ENCODE measurements around the gene SLC30A10.

Gene SLC30A10

GRCh38 chr1:219927956-219928790 lies at the start of gene SLC30A10:
TSS of gene SLC30A10 (minus strand) at chr1:219928557. CDS start at chr1:219928440, 117 bp downstream.
- H3F3A ChIP-seq (ENCODE audit: low read depth): no peaks in the 10 kb centered on the region
- H4K20me1 ChIP-seq (ENCODE audit: insufficient read depth, low read length, poor library complexity, severe bottlenecking): no peaks in the 10 kb centered on the region
- no peaks in the 10 kb centered on the region for H3K79me2 ChIP-seq (ENCODE audit: insufficient read depth, low read length)
- H3K9ac ChIP-seq (ENCODE audit: low read depth, low read length, poor library complexity, severe bottlenecking): no peak within 1 kb of the TSS
- no peaks in the 10 kb centered on the region for H3K4me1 ChIP-seq (ENCODE audit: insufficient read depth, low read length, poor library complexity, severe bottlenecking)
- no peak within 1 kb of the TSS for H3K4me3 ChIP-seq (ENCODE audit: low read length, poor library complexity, severe bottlenecking)
- H3K36me3 ChIP-seq (ENCODE audit: insufficient read depth, low read length): no peaks in the 10 kb centered on the region
- no peak within 1 kb of the TSS for H3K4me2 ChIP-seq (ENCODE audit: low read depth, low read length, poor library complexity, severe bottlenecking)
- no peaks in the 10 kb centered on the region for H3K27me3 ChIP-seq (ENCODE audit: insufficient read depth, low read length, poor library complexity, severe bottlenecking)
- TF ChIP-seq CTCF (conservative IDR thresholded peaks at IDR 0.05; ENCODE audit: low read length) (no peak), EZH2phosphoT487 (IDR thresholded peaks at IDR 0.05; ENCODE audit: borderline replicate concordance) (no peak)
- no peaks in the 10 kb centered on the region for H3K9me2 ChIP-seq (replicated peaks; ENCODE audit: low read depth, low read length)
- H3K9me3 ChIP-seq (ENCODE audit: insufficient read depth, low read depth, low read length): no peaks in the 10 kb centered on the region
- no peak within 1 kb of the TSS for H2AFZ ChIP-seq (ENCODE audit: low read length)

GRCh38 chr1:219973213-219973612 lies 44.9 kb upstream of the SLC30A10 start:
- H3K9ac ChIP-seq (ENCODE audit: low read depth, low read length, poor library complexity, severe bottlenecking): no peak overlapping the region
- H3K36me3 ChIP-seq (ENCODE audit: insufficient read depth, low read length): peaks cover 62% of the 10 kb centered on the region; the same call in 1 of the 2 replicates
- H3K27me3 ChIP-seq (ENCODE audit: insufficient read depth, low read length, poor library complexity, severe bottlenecking): no peaks in the 10 kb centered on the region
- H3K79me2 ChIP-seq (ENCODE audit: insufficient read depth, low read length): no peaks in the 10 kb centered on the region
- no peak overlapping the region for H3K4me2 ChIP-seq (ENCODE audit: low read depth, low read length, poor library complexity, severe bottlenecking)
- no peak overlapping the region for H3K4me3 ChIP-seq (ENCODE audit: low read length, poor library complexity, severe bottlenecking)
- no peak overlapping the region for H2AFZ ChIP-seq (ENCODE audit: low read length)
- H3F3A ChIP-seq (ENCODE audit: low read depth): no peaks in the 10 kb centered on the region
- no peaks in the 10 kb centered on the region for H3K9me3 ChIP-seq (ENCODE audit: insufficient read depth, low read depth, low read length)
- TF ChIP-seq CTCF (conservative IDR thresholded peaks at IDR 0.05; ENCODE audit: low read length) (no peak), EZH2phosphoT487 (IDR thresholded peaks at IDR 0.05; ENCODE audit: borderline replicate concordance) (no peak)
- no peaks in the 10 kb centered on the region for H3K9me2 ChIP-seq (replicated peaks; ENCODE audit: low read depth, low read length)
- H4K20me1 ChIP-seq (ENCODE audit: insufficient read depth, low read length, poor library complexity, severe bottlenecking): no peaks in the 10 kb centered on the region
- no peaks in the 10 kb centered on the region for H3K4me1 ChIP-seq (ENCODE audit: insufficient read depth, low read length, poor library complexity, severe bottlenecking)

GRCh38 chr1:219967361-219967760 lies 39.0 kb upstream of the SLC30A10 start:
- Histone ChIP-seq H3K79me2 (ENCODE audit: insufficient read depth, low read length) (no peaks in the 10 kb centered on the region), H2AFZ (ENCODE audit: low read length) (no peak overlapping the region), H3K4me3 (ENCODE audit: low read length, poor library complexity, severe bottlenecking) (no peak overlapping the region), H3K9me3 (ENCODE audit: insufficient read depth, low read depth, low read length) (no peaks in the 10 kb centered on the region), H4K20me1 (ENCODE audit: insufficient read depth, low read length, poor library complexity, severe bottlenecking) (no peaks in the 10 kb centered on the region), H3K27me3 (ENCODE audit: insufficient read depth, low read length, poor library complexity, severe bottlenecking) (no peaks in the 10 kb centered on the region), H3F3A (ENCODE audit: low read depth) (no peaks in the 10 kb centered on the region), H3K36me3 (ENCODE audit: insufficient read depth, low read length) (peaks cover 39% of the 10 kb centered on the region; the same call in 1 of the 2 replicates), H3K4me1 (ENCODE audit: insufficient read depth, low read length, poor library complexity, severe bottlenecking) (no peaks in the 10 kb centered on the region), H3K4me2 (ENCODE audit: low read depth, low read length, poor library complexity, severe bottlenecking) (no peak overlapping the region), H3K9ac (ENCODE audit: low read depth, low read length, poor library complexity, severe bottlenecking) (no peak overlapping the region), H3K9me2 (replicated peaks; ENCODE audit: low read depth, low read length) (no peaks in the 10 kb centered on the region)
- TF ChIP-seq CTCF (conservative IDR thresholded peaks at IDR 0.05; ENCODE audit: low read length): no peak
- TF ChIP-seq EZH2phosphoT487 (IDR thresholded peaks at IDR 0.05; ENCODE audit: borderline replicate concordance): no peak
